ENCODE results near the gene PARD3B. TPM values are rescaled to one million over a fixed set of nuclear protein-coding genes. Genes with fewer than 3 reads are reported as not detected.

PARD3B gene
- total and polyA plus RNA-seq, 8 donors, result 18.5 to 24.6 (median 21.1) TPM

GRCh38 chr2:205115511-205115910 lies 570.2 kb downstream of the PARD3B start:
- ATAC-seq, result no peak
- DNase-seq, result no peak
- H3K9me3 ChIP-seq, result peaks cover 0 to 3% of the 10 kb centered on the region in 2 donors
- intact Hi-C loops (cut with DNase I), result no loop called here
- H3K4me1 ChIP-seq, result no peaks in the 10 kb centered on the region
- no peaks in the 10 kb centered on the region for H3K36me3 ChIP-seq
- no peak for TF ChIP-seq CTCF (IDR thresholded peaks at IDR 0.05)
- no peaks in the 10 kb centered on the region for H3K27me3 ChIP-seq
- H3K27ac ChIP-seq, result no peak overlapping the region
- no peak overlapping the region for H3K4me3 ChIP-seq

- no peak overlapping the region for H3K27ac ChIP-seq
- DNase-seq, result no peak
- no peak overlapping the region for H3K4me3 ChIP-seq
- no peaks in the 10 kb centered on the region for H3K27me3 ChIP-seq
- no peaks in the 10 kb centered on the region for H3K36me3 ChIP-seq
- TF ChIP-seq CTCF (IDR thresholded peaks at IDR 0.05), result no peak
- no peak for ATAC-seq
- intact Hi-C loops (cut with DNase I), result no loop called here
- H3K9me3 ChIP-seq, result no peaks in the 10 kb centered on the region
- no peaks in the 10 kb centered on the region for H3K4me1 ChIP-seq
Observed at GRCh38 chr2:205117125-205117524, 571.9 kb downstream of the PARD3B start.

- no peaks in the 10 kb centered on the region for H3K4me1 ChIP-seq
- no peaks in the 10 kb centered on the region for H3K9me3 ChIP-seq
- intact Hi-C loops (cut with DNase I), result no loop called here
- ATAC-seq, result no peak
- H3K27me3 ChIP-seq, result no peaks in the 10 kb centered on the region
- DNase-seq, result no peak
- H3K4me3 ChIP-seq, result no peak overlapping the region
- no peak for TF ChIP-seq CTCF (IDR thresholded peaks at IDR 0.05)
- H3K27ac ChIP-seq, result no peak overlapping the region
- no peaks in the 10 kb centered on the region for H3K36me3 ChIP-seq
Observed at GRCh38 chr2:205119136-205119535, 573.9 kb downstream of the PARD3B start.

- H3K4me3 ChIP-seq, result no peak overlapping the region
- no peak for TF ChIP-seq CTCF (IDR thresholded peaks at IDR 0.05)
- H3K27ac ChIP-seq, result no peak overlapping the region
- intact Hi-C loops (cut with DNase I), result no loop called here
- peaks cover 0 to 6% of the 10 kb centered on the region in 2 donors for H3K36me3 ChIP-seq
- no peaks in the 10 kb centered on the region for H3K27me3 ChIP-seq
- ATAC-seq (no peak), DNase-seq (peak in 1 of 4 donors; percentile 12)
- no peaks in the 10 kb centered on the region for H3K9me3 ChIP-seq
- H3K4me1 ChIP-seq, result no peaks in the 10 kb centered on the region
Observed at GRCh38 chr2:205128726-205129125, 583.5 kb downstream of the PARD3B start.

GRCh38 chr2:205129531-205129930 lies 584.3 kb downstream of the PARD3B start:
- H3K4me1 ChIP-seq, result no peaks in the 10 kb centered on the region
- H3K4me3 ChIP-seq, result no peak overlapping the region
- H3K36me3 ChIP-seq, result peaks cover 0 to 6% of the 10 kb centered on the region in 2 donors
- intact Hi-C loops (cut with DNase I), result no loop called here
- no peak overlapping the region for H3K27ac ChIP-seq
- H3K9me3 ChIP-seq, result no peaks in the 10 kb centered on the region
- DNase-seq (no peak), ATAC-seq (no peak)
- no peak for TF ChIP-seq CTCF (IDR thresholded peaks at IDR 0.05)
- no peaks in the 10 kb centered on the region for H3K27me3 ChIP-seq
